SKM-1 treated with dmso at 0.1 percent for 144 hours (cell line): ENCODE results near the gene TMEM191C.
"Not testable (repeated sequence)": the region's sequence is repeated elsewhere in the genome, so short reads cannot be mapped to it uniquely, and the experiment has no call there.

Experiments used
- DNase-seq: peaks from one replicate; lab custom pipeline; 2025; ENCODE audit not compliant: unreplicated experiment; lab: John Stamatoyannopoulos, UW

TMEM191C gene

GRCh38 chr22:21472984-21473383 lies 5.8 kb downstream of the TMEM191C start:
- not testable (repeated sequence) for DNase-seq

DNA sequence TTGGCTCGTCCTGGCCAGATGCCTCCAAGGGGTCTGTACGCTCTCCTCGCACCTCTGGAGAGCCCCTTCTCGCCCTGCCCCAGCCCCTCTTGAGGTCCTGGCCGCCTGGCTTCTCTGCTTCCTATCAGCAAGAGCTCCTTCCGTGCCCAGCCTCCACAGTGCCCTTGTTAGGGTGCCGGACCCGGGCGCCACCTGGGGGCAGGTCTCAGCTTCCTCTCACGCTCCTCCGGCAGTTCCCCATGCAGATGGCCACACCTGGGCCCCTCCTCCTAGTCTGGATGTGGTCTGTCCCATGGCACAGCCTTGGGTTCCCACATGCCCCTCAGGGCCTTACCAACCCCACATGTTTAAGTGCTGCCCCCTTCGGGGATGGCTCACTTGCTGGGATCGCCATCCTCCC lies 6.5 kb downstream of the TMEM191C start:
- DNase-seq: not testable (repeated sequence)

- not testable (repeated sequence) for DNase-seq
Observed at GRCh38 chr22:21484039-21484438, 16.9 kb downstream of the TMEM191C start.

GRCh38 chr22:21487723-21488122 lies 20.5 kb downstream of the TMEM191C start:
- not testable (repeated sequence) for DNase-seq

DNA sequence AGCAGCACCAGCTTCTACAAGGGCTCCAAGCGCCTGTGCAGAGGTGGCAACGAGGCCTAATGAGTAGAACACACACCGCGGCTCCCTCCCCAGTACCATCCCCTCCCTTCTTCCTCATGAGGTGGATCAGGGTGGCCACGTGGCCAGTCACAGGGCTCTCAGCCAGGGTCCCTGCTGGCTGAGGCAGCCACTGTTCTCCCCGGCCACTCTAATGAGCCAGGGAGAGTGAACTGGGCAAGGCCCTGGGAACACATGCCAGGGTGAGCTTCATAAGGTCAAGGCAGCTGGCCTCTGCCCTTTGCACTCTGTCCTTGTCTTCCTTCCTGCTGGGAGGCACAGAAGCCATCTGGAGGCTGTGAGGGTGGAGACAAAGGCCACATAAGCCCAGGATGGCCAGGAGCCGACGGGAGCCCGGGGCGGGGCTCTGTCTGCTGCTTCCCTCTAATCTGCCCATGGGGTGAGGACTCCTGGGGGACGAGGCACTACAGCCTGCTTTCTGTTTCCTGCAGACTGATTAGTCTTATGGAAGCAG lies 22.0 kb downstream of the TMEM191C start:
- DNase-seq: not testable (repeated sequence)

DNA sequence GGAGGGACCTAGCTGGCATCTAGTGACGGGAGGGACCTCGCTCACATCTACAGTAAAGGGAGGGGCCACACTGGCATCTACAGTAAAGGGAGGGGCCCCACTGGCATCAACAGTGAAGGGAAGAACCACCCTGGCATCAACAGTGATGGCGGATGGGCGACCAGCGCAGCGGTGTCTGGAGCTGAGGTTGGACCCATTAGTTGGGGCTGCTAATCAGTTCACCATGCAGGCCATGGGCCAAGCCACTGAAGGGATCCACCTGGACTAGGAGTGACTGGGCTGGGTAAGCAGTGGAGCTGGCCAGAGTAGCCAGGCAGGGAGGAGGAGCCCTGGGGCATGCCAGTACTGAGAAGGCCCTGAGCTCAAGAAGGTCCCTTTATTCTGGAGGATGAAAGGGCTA lies 23.4 kb downstream of the TMEM191C start:
- DNase-seq: not testable (repeated sequence)

DNA sequence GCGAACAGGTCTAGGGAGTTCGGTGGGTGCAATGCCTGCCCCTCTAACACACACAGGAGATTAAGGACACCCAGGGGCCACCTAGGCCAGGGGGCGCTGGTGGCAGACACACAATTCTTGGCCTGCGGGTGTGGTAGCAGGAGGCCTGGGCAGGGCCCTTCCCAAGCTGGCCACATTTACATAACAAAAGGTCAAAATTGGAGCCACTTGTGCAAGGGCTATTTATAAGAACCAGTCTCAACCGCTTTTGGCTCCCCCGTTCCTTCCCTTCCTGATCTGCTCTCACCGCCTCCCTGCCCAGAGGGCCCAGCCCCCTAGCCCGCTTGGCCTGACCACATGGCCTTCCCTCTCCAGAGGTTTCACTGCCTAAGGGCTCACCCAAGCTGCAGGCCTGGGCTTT lies 25.1 kb downstream of the TMEM191C start:
- not testable (repeated sequence) for DNase-seq

GRCh38 chr22:21493789-21494782 lies 26.9 kb downstream of the TMEM191C start:
- not testable (repeated sequence) for DNase-seq

DNA sequence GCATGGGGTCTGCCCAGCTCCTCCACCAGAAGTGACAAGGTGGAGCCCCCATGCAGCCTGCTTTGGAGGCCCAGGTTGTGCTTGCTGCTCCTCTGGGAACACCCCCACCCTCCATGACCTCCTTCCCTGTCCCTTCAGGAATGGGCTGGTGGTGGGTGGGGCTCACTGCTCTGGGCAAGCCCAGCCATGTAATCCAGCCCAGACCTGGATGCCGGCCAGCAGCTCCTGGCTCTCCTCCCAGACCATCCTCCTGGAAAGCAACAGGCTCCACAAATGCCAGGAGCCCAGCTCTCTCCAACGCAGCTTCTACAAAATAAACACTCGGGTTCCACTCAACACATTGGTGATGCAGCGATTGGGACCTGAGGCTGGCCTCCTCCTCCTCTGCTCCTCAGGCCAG lies 30.8 kb downstream of the TMEM191C start:
- DNase-seq: not testable (repeated sequence)

- not testable (repeated sequence) for DNase-seq
Observed at GRCh38 chr22:21498489-21498888, 31.3 kb downstream of the TMEM191C start.

GRCh38 chr22:21499623-21500506 lies 32.7 kb downstream of the TMEM191C start:
- not testable (repeated sequence) for DNase-seq

DNA sequence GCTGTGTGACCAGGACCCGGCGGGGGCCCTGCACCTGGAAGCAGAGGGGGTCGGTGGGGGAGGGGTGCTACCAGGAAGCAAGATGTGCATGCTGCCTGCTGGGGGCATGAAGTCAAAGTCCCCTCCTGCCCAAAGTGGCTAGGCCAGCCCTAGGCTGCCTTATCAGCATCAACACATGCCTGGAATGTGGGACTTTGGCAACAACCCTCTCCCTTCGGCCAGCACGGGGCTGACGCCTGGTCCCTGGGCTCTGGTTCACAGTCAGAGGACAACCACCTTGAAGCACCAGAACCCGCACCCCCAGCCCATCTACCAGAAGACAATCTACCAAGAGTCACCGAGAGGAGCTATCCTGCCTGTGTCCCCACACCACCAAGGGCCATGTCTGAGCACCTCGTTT lies 43.2 kb downstream of the TMEM191C start:
- not testable (repeated sequence) for DNase-seq

- not testable (repeated sequence) for DNase-seq
Observed at GRCh38 chr22:21512022-21512421, 44.8 kb downstream of the TMEM191C start.

GRCh38 chr22:21514117-21514516 lies 46.9 kb downstream of the TMEM191C start:
- not testable (repeated sequence) for DNase-seq

DNA sequence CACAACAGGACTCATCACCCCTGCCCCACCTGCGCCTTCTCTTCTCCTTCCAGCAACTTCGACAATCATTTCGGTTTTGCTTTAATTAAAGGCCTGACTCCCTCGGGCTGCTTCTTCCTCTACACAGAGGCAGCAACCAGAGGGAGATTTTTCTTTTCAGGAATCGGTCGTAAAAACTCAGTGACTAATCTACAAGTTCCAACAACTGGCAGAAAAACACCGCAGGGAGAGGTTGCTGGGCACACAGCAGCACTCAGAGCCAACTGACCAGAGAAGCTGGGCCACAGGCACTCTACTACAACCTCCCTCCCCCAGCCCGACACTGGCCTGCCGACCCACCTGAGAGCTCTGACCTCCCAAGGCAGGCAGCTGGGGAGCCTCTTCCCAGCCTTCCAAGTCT lies 48.0 kb downstream of the TMEM191C start:
- DNase-seq: not testable (repeated sequence)

DNA sequence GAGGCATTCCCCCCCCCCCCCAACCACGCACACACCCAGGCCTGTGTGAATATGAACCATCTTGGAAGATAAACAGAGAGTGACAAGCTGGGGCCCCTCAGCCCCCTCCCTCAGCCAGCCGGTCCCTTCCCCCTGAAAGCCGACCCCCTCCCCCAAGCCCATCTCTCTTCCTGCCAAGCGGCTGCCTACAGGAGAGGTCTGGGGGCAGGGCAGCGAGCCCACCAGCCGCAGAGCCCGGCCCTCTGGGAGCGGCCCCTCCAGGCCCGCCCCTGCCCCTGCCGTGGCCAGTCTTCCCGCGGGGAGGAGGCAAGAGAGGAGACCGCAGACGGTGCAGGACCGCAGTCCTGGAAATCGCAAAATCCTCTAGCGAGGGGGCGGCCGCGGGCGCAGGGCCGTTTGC lies 49.3 kb downstream of the TMEM191C start:
- DNase-seq: not testable (repeated sequence)

DNA sequence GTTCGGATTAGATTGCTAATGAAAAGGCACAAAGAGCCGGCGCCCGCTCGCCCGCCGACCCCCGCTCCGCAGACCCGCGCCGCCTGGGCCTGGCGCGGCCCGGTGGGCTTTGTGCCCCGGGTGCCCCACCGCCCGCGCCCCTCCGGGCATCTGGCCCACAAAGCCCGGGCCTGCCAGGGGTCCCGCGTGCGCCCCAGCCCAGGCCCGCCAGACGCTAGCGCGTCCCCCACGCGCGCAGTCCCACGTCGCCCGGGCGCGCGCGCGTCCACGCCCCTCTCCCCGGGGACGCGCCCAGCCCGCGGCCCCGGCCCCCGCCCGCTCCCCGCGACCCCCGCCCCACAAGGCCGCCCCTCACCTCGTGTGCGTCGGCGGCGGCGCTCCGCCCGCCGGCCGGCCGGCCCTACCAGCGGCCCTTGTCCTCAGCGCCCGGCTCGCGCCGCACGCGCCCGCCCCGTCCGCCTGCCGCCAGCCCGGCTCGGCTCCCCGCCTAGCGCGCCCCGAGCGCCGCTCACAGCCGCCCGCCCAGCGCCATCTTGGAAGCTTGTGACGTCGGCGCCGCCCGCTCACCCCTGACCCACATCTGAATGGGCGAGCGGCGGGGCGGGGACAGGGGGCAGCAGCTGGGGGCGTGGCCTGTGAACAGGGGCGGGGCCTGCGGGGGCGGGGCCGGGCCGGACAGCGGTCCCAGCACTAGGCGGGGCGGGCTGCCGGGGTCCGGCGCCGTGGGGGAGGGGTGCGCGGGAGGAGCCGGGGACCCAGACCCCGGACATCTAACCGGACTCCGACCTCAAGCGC lies 50.0 kb downstream of the TMEM191C start:
- not testable (repeated sequence) for DNase-seq
